AG09319 (cell line): Measurements from ENCODE around the gene PRKAG3.

Experiments used
- DNase-seq: peaks from one replicate; pipeline ENCODE4 v3.0.0-alpha.2; 2010; ENCODE audit warnings: low read depth; ENCODE audit errors: extremely low read depth
- CTCF ChIP-seq: IDR thresholded peaks from 2 replicates; pipeline ENCODE4 v1.5.1; 2011; ENCODE audit warnings: low read depth, mild to moderate bottlenecking, inconsistent platforms, low read length, moderate library complexity

Gene PRKAG3

GRCh38 chr2:218877891-218878290, 46.3 kb upstream of the PRKAG3 start:
- no peak for DNase-seq
- no peak for TF ChIP-seq CTCF

GRCh38 chr2:218877331-218877730, 45.7 kb upstream of the PRKAG3 start:
- no peak for DNase-seq
- TF ChIP-seq CTCF = no peak

GRCh38 chr2:218876562-218877219, 45.1 kb upstream of the PRKAG3 start:
- peak; percentile 97 for TF ChIP-seq CTCF
- DNase-seq = peak; percentile 31

GRCh38 chr2:218875692-218876246, 44.2 kb upstream of the PRKAG3 start:
- TF ChIP-seq CTCF = no peak
- DNase-seq = no peak

- no peak for TF ChIP-seq CTCF
- no peak for DNase-seq
Observed at GRCh38 chr2:218873359-218874194, 42.0 kb upstream of the PRKAG3 start.

- DNase-seq = no peak
- no peak for TF ChIP-seq CTCF
Observed at GRCh38 chr2:218872645-218873358, 41.2 kb upstream of the PRKAG3 start.
